D341Med (cell line): ENCODE measurements around the gene UNC5A.

ENCODE experiments used
- DNase-seq: peaks from one replicate; pipeline ENCODE4 v3.0.0; 2012; ENCODE audit warnings: low spot score

Gene UNC5A

DNA sequence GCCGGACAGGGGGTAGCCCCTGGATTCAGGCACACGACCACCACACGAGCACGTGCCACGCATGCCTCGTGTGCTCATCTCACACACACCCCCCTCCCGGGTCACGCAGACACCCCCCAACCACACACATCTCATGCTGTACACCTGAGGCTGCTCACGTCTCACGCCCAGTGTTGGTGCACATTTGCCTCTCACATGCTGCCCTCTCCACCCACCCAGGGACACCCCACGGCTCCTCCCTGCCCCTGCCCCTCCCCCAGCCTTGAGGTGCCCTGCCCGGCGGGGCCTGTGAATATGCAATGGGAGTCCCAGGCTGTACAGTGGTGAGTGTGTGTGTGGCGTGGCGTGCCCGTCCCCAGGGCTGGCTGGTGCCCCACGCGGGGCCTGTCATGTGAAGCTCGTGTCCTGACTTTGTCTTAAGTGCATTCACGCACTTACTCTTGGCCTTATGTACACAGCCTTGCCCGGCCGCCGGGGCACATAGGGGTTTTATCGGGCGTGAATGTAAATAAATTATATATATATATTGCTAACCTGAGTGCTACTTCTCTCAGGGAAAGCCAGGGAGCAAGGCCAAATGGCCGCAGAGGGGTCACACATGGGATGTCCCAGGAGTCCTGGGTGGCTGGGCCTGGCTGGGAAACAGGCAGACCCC lies 70.1 kb downstream of the UNC5A start:
- no peak for DNase-seq

DNA sequence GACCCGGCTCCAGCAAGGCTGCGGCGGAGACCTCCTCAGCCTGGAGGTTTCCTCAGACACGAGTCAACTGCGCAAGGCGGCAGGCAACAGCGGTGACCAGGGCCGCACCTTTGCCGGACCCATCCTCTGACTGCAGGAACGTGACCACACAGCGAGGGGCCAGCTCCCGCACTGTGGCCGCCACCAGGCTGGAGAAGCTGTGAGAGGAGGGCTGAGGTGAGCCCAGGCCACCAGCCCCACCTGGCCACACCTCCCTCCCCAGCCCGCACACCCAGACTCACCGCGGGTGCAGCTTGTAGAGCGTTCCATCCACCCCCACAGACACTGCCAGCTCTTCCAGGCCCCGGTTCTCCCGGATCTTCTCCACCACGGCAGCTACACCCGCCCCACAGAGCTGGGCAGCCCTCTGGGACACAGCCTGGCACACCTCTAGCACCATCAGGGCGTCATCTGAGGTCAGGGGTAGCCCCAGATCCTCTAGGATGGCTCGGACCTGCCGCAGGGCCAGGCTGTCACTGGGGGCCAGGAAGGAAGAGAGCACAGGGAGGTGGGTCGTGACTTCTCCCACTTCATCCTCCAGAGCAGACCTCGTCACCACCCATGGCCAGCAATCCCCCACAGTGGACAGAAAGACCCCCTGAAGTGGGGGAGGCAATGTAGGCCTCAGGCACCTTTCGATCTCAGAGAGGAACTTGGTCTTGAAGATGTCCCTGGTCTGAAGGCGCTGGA lies 70.8 kb downstream of the UNC5A start:
- no peak for DNase-seq

DNA sequence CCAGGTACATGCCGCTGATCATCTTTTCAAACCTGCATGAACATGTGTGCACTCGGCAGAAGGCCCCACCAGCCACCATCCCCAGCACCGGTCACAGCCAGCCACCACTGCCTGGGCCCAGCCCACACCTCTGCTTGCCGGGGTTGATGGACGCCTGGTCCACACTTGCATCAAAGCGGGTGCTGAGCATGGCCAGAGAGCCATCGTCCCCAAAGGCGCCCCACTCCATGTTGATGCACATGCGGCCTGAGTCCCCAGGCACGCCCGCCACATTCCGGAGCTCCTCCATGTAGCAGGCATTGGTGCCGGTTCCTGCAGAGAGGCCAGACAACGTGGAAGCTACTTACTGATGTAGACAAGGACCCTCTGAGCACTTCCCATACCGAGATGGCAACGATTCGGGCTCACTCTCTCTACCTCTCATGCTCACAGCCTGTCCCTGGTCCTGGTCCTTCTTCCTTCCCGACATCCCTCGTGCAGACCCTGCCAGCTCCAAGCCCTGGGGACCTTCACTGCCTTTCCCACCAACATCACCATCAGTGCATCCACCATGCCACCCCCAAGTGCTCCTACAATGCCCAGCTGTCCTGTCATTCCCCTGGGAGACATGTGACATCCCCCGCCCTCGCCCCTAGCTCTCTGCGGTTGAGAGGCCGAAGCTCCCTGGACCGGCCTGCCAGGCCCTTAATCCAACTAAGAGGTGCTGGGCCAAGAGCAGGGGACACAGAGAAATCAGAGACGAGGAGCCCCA lies 71.6 kb downstream of the UNC5A start:
- no peak for DNase-seq

DNA sequence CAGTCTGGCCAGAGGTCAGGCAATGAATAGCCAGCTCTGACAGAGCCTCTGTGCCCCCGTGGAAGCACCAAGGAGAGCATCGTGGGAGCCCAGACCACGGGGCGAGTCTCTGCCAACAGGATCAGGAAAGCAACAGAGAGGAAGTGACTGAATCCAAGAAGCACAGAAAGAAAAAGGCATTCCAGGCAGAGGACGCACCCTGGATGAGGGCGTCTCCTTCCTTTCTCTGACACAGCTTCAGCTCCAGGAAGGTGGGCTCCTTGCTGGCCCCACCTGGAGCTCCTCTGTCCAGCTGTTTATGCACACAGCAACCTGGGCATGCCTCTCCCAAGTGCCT lies 72.2 kb downstream of the UNC5A start:
- DNase-seq: no peak

DNA sequence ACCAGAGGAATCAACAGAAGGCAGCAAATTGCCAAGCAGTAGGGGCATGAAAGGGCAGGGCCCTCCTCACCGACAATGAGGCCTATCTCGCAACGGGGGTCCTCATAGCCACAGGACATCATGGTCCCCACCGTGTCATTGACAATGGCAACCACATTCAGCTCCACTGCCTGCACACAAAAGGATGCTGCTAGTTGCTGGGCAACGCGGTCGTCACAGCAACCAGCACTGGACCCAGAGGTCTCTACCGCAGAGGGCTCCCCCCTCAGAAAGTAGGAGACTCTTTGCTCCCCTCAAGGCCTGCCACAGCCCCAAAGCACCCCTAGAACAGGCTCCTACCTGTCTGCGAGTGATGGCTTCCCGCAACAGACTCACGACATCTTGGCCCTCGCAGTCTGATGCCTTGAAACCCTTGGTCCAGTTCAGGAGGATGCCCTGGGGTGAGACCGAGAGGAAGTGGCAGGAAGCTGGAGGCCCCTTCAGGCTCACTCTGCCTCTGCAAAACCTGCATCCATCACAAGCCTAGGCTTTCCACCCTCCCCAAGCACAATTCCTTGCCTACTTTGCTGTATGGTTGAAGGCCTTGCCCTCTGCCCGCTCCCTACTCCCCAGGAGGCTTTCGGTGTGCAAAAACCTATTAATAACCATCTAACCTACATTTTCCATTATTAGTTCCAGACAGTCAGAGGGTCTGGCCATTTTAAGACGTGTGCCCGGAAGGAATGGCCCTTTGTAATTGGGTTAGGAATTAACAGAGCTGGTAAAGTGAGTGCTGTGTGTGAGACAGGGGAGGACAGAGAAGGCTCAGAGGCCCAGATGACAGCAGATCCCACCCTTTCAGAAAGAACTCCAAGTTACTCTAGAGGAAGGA lies 73.6 kb downstream of the UNC5A start:
- DNase-seq: no peak

DNA sequence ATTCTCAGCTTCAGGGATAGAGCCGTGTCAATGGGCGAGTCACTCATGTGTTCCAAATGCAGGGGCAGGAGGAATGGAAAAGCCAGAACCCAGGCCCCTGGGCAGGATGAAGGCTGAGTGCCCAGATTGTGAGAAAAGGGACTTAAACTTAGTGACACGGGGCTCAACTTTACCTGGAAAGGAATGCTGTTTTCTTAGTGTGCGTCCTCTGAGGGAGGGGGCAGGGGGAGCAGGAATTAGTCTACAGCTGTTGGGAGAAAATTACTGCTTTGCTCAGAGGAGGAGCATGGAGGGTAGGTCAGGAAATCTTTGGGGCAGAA lies 74.2 kb downstream of the UNC5A start:
- no peak for DNase-seq

DNA sequence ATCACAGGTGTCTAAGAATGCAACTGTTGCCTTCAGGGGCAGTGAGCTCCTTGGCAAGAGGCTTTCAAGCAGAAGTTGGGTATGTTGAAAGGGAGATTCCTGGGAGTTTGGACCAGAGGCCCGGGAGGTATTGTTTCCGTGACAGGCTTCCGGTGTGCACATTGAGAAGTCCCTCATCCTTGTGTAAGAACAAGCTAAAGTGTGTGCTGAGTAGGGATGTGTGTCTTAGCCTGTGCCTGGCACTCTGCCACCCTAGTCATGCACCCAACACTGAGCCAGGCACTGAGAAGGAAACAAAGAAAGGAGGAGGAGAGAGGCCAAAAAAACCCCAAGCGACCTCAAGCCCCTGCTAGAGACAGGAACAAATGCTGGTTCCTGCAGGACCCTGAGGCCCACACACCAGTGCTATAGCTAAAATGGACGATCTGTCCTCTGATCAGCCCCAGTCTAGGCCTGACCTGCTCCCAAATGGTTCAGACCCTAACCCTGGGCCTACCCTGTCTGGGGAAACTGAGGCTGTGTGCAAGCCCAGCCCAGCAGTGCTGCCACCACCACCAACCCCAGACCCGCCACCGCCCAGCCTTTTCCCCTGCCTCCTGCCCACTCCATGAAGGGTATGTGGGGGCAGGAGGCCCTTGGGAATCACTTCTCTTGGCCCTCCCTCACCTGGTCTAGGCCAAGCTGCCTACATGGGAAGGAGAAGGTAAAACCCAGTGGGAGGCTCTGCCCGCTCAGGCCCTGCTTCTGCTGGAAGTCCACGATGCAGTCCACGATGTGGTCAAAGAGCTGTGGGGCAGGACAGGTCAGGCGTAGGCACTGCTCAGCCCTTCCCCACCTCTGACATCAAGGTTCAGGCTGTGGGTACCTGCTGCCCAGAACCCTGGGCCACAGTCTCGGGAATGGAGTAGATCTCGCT lies 76.2 kb downstream of the UNC5A start:
- no peak for DNase-seq

DNA sequence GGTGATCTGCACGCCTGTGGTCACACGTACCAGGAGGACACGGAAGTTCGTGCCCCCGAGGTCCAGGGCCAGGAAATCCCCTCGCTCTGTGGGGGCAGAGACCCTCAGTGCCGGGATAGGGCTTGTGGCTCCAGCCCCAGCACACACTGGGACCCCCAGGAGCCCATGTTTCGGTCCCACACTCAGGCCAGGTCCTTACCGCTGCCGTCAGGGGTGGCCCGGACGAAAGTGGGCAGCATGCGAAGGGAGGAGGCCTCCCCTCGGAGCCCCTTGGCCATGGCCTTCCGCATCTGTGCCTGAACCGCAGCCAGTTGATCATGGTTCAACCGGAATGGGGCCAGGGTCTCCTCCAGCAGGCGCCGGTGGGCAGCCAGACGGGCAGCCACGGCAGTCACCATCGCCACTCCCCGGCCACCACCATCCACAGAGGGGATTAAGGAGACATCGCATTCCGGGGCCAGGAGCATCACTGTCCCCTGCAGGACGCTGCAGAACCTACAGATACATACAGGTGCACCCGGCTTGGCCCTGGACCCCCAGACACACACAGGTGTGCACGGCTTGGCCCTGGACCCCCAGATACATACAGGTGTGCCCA lies 77.0 kb downstream of the UNC5A start:
- DNase-seq: no peak

DNA sequence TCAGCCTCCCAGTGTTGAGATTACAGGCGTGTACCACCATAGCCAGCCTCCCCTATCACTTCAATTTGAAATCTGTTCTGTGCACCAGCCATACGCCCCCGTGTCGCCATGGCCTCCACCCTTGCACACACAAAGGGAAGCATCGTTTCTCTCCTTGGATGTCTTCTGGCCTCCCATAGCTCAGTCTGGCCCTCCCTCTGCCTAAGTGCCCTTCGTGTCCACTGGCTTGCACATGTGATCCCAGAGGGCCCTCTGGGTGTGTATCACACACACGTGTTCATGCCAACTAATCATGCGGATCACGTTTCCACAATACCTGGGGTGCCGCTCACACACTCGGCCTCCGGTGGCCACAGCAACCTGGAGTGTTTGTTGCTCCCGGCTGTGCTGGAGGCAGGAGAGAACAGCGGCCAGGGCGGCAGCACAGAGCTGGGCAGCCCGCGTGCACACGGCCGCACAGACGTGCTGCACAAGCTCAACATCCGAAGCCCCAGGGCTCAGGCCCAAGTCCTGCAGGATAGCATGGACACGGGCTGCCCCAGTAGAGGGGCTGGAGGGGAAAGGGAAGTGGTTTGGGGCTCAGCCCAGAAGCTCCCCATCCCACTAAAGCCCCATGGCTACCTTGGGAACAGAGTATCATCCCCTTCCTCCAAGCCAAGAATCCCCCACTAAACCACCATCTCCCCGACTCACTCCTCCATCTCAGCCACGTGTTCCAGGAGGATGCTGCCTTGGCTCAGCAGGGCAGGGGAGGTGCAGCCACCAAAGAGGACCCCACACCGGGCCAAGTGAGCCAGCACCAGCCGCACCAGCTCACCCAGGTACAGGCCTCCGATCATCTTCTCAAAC lies 77.9 kb downstream of the UNC5A start:
- DNase-seq: no peak

DNA sequence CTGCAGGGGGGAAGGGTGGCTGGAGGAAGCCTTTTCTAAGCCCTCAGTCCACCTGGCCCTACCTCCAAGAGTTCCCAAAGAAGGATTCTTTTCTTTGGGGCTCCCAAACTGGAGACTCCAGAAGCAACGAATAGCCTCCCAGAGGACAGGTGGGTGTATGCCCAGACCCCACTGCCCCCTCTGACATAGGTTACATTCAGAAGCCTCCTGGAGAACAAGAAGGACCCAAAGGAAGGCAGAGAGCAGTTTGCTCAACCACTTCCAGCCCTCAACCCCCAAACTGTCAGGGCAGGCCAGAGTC lies 78.5 kb downstream of the UNC5A start:
- DNase-seq: no peak

DNA sequence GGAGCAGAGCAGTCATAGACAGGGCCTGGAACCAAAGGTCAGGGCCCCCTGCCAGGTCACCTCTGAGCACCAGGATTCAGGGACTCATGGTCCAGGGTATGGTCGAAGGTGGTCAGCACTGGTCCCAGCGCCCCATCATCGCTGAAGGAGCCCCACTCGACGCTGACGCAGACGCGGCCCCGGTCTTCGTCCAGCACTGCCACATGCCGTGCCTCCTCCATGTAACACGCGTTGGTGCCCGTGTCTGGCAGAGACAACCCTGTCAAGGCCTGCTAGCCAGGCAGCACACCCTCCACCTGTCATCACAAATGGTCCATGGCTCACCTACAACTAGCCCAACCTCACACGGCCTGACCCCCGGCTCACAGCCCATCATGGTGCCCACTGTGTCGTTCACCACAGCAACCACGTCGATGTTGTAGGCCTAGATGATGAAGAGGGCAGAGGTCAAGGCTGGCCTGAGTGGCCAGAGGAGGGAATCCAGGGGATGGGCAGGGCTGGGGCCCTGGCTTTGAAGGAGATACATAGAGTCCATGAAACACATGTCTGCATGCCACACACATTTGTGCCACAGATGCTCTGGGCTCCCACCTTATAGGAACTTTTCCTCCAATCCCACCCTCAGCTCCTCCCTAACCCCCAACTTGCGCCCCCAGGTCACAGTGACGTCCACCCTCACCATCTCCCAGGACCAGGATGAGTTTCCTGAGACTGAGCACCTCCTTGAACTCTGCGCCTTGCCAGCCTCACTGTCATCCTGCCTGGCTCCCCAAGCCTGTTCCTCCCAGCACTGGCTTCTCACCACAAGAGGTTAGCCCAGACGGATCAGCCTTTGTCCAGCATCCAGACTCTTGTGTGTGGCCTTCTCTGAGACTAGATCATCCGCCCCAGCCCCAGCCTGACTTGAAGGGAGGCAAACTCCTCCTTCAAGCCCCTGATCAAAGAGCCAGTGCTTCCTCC lies 79.2 kb downstream of the UNC5A start:
- no peak for DNase-seq

DNA sequence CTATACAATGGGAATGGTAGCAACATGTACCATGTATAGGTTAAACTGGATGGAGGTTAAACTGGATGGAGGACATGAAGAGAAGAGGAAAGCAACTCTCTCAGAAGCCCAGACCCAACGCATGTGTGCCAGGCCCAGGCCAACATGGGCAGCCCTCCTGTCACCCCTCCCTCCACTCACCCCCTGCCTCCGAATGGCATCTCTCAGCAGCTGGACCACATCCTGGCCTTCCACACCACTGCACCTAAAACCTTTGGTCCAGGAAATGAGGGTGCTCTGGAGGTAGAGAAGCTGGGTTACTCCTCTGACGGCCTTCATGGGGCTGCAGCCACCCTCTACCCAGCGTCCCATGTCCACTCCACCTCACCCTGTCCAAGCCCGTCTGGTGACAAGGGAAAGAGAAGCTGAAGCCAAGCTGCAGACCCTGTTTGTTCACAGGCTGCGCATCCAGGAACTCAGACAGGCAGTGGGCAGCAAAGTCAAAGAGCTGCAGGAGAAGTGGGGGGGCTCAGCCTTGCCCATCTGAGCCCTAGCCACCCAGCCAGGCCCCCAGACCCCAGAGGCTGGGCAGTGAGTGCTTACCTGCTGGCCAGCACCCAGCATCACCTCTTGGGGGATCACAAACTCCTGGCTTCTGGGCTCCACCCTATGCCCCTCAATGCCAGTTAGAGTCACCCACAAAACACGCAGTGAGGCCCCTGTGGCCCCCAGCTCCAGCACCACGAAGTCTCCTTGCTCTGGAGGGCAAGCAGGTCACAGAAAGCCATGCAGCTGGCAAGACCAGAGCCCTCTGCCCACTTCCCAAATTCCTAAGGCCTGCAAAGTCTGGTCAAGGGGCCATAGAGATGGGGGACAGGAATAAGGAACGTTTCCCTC lies 80.3 kb downstream of the UNC5A start:
- no peak for DNase-seq

DNA sequence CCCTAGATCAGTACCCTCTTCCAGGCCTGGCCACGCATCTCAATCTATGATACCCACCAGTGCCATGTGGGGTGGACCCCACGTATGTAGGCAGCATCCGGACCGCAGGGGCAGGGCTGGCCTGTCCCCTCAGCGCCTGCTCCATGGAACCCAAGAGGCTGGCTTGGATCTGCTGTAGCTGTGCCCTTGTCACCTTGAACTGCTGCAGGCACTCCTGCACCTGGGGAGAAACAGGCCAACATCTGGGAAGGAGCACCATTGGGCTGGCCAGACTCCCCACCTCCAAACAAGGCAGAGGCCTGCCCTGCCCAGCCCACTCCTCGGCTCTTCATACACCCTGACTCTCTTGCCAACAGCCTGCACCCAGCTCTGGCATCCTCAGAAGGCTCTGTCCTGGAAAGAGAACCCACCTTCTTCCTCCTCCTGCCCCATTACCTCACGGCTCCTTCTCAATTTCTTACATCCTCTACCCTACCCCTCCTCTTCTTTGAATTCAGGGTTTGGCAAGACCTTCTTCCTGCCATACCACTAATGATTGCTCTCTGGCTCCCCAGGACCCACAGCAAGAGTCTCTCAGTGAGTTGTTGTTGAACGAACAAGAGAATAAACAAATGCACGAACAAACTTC lies 81.1 kb downstream of the UNC5A start:
- no peak for DNase-seq

DNA sequence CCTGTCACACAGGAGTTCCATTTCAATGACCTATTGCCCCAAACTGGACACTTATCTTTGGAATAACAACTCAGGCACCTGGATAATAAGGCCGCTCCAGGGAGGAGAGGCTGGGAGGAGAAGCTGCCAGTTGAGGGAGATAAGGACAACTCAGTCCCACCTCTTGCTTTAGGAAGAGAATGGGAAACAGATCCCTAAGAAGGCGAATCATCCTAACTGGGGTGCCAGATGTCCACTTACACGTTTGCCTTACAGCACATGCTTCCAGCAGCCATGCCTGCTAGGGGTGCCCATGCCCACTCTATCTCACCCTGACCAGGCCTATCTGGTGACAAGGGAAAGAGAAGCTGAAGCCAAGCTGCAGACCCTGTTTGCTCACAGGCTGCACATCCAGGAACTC lies 82.3 kb downstream of the UNC5A start:
- DNase-seq: no peak

DNA sequence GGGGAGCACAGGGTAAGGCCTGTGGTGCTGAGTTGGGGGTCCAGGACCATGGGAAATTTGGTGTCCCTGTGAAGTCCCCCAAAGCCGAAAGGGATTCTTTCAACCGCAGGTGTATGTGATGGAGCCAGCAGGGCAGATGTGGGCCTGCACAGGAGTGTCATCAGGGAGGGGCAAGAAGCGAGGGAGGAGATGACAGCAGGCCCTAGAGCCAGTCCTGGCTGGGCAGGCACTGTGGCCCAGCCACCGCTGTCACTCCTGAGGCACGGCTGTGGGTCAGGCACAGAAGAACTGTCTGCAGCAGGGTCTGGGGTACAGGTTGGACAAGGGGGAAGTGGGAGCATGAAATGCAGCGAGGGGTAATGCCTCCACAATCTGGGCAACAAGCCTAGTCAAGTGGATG lies 83.9 kb downstream of the UNC5A start:
- no peak for DNase-seq

DNA sequence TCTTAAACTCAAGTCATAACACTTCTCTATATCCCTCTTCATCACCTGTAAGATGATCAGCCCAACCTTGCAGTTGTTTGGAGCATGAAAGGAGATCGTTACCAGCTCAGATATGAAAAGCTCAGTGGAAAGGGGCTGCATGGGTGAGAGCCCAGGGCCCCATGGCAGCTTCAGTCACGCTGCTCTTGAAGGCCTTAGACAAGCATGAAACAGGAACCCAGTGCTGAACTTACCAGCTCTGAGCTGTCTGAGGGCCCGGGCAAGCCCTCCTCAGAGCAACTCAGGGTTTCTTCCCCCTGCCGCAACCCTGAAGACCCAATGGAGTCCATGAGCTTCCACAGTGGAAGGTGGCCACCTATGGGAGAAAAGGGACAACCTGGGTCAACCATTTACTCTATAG lies 85.5 kb downstream of the UNC5A start:
- no peak for DNase-seq

DNA sequence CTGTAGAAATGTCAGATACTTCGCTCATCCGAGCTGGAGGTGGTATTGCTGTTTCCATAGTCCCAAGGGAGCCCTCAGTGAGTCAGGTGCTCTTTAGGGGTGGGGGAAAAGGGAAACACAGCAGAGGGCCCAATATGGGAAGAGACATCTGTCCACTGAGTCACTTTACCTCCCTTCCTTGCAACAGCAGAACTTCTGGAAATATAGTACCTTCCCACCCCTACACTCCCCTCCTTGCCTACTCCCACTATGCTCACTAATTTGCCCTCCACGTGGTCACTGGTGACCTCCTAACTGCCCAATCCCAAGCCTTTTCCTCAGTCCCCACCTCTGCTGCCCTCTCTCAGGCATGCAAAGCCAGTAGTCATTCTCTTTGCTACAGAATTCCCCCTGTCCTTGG lies 86.9 kb downstream of the UNC5A start:
- DNase-seq: no peak
